ENCODE measurements around the gene CCKAR.

DNA sequence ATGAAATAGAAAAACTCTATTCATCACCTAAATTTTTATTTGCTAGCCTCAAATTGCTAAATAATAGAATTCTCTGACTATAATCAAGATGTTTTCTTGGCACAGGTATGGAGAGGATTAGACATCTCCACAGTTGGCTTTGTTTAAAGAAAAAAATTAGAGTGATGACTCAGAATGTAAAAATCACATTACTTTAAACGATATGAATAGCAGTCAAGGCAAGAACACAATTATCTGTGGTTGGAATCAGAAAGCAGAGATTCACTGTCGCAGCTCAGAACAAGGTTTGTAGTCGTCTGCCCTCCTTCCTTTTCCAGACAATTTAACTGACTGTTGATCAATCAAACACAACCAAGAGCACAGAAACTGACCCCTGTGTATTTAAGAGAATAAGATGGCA, 32.2 kb upstream of the CCKAR start:
- TF ChIP-seq, protein P1, sequence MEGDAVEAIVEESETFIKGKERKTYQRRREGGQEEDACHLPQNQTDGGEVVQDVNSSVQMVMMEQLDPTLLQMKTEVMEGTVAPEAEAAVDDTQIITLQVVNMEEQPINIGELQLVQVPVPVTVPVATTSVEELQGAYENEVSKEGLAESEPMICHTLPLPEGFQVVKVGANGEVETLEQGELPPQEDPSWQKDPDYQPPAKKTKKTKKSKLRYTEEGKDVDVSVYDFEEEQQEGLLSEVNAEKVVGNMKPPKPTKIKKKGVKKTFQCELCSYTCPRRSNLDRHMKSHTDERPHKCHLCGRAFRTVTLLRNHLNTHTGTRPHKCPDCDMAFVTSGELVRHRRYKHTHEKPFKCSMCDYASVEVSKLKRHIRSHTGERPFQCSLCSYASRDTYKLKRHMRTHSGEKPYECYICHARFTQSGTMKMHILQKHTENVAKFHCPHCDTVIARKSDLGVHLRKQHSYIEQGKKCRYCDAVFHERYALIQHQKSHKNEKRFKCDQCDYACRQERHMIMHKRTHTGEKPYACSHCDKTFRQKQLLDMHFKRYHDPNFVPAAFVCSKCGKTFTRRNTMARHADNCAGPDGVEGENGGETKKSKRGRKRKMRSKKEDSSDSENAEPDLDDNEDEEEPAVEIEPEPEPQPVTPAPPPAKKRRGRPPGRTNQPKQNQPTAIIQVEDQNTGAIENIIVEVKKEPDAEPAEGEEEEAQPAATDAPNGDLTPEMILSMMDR (IDR thresholded peaks at IDR 0.05), result no peak
- TF ChIP-seq POLR2A (IDR thresholded peaks at IDR 0.05), result no peak
